Left renal pelvis (tissue), 4 donors: ENCODE data around the gene FOSL1. TPM values are rescaled to one million over a fixed set of nuclear protein-coding genes. Genes with fewer than 3 reads are reported as not detected.
A peak's percentile ranks its signal among the peaks of the same experiment; 100 is the strongest.

ENCODE experiments used
- DNase-seq, 4 donors: peaks; one replicate each; pipeline ENCODE4 v3.0.0-alpha.2; 2013; ENCODE audit warnings: low read depth in 4 of 4, low spot score in 3 of 4
- polyA plus RNA-seq, 4 donors: library from polyadenylated mRNA; unstranded; fragments of 120-200 nt; gene quantifications; one replicate each; pipeline ENCODE4 v1.2.1, GENCODE V29; 2013; ENCODE audit not compliant: insufficient read length in 4 of 4

Gene FOSL1
- polyA plus RNA-seq, 4 donors: 0.23 to 0.30 TPM; not detected in 2

DNA sequence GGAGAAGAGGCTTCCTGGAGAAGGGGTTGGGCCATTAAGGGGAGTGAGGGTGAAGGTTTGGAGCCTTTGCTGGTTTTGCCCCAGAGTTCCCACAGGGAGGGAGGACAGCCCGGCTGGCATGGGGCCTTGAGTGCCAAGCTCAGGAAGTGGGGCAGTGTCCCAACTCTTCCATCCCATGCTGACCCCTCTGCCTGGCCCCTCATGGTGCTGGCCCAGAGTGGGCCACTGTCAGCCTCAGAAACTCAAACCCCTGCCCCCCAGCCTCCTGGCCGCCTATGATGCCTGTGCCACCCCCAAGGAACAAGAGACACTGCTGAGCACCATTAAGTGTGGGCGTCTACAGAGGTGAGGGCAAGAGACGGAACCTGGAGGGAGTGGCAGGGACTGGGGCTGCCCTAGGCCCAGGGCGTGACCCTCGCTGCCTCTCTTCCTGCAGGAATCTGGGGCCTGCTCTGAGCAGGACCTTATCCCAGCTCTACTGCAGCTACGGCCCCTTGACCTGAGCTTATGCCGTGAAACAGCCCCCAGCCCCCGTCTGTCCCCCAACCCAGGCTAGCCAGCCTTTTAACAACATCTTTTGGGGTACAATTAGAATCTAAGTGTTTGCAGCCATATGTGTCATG is 34.5 kb downstream of the FOSL1 start:
- DNase-seq: no peak

DNA sequence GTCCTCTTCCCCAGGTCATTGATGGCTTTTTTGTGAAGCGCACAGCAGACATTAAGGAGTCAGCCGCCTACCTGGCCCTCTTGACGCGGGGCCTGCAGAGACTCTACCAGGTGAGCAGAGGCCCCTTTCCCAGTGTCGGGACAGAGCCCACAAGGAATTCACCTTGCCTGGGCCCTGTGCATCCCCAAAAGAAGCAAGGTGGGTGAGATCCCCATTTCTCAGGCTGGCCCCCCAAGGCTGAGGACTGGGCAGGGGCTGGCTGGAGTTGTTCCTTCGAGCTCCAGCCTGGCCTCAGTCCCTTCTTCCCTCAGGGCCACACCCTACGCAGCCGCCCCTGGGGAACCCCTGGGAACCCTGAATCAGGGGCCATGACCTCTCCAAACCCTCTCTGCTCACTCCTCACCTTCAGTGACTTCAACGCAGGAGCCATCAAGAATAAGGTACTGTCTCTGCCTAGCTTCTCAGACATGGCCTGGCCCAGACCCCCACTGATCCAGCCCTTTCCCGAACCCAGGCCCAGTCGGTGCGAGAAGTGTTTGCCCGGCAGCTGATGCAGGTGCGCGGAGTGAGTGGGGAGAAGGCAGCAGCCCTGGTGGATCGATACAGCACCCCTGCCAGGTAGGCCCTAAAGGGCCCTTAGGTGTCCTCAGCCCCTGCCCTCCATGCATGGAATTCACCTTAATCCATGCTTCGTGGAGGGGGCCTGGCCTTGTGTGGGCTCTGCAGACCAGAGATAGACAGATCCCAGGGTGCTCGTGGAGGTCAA is 35.3 kb downstream of the FOSL1 start:
- DNase-seq: no peak

DNA sequence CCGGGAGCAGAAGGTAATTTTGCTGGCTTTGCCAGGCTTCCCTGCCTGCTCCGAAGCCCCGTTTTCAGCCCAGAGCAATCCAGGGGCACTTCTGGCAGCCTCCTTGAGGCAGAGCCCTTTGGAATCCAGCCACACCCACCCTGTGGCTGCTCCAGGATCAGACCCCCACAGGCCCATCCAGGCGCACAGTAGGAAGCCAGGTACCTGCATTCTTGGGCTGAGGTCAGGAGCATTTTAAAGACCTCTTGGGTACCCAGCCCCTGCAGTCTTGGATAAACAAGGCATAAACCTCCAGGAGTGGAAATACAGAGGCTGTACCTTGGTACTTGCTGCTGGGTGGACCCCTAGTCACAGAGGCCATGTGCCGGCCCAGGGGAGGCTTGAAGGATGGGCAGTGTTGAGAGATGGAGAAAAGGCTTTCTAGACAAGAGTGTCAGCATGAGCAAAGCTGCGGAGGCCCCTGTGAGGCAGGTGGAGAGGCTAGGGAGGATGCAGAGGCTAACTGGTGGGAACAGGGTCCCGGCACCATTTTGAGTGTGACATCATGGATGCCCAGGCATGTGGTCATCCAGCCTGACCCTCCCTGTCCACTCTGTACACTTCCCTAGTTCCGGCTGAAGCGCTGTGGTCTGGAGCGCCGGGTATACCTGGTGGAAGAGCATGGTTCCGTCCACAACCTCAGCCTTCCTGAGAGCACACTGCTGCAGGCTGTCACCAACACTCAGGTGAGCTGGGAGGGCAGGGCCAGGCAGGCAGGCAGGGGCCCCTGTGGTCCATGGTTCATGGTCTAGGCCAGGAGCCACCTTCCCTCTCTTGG is 36.1 kb downstream of the FOSL1 start:
- no peak for DNase-seq

DNA sequence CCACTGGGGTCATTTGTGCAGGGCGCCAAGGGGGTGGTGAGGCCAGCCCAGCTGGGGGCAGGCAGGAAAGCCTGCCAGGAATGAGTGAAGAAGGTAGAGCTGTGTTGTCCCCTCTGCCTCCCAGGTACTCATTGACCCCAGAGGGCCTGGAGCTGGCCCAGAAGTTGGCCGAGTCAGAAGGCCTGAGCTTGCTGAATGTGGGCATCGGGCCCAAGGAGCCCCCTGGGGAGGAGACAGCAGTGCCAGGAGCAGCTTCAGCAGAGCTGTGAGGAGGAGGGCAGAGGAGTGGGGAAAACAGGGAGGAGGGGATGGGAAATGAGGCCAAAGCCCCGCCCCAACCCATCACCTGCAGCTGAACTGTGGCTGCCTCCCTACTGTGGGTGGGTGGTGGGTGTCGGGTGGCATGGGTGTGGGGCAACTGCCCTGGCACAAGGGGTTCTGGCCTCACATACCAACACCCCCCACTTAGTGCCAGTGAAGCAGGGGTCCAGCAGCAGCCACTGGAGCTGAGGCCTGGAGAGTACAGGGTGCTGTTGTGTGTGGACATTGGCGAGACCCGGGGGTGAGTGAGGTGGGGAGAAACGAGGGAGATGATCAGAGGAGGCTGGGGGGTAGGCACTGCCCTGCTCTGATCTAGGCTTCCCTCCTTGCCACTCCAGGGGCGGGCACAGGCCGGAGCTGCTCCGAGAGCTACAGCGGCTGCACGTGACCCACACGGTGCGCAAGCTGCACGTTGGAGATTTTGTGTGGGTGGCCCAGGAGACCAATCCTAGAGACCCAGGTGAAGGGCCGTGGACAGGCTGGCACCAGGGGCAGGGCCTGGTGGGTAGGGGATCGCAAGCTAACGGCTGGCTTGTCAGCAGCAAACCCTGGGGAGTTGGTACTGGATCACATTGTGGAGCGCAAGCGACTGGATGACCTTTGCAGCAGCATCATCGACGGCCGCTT is 37.0 kb downstream of the FOSL1 start:
- DNase-seq: no peak

DNA sequence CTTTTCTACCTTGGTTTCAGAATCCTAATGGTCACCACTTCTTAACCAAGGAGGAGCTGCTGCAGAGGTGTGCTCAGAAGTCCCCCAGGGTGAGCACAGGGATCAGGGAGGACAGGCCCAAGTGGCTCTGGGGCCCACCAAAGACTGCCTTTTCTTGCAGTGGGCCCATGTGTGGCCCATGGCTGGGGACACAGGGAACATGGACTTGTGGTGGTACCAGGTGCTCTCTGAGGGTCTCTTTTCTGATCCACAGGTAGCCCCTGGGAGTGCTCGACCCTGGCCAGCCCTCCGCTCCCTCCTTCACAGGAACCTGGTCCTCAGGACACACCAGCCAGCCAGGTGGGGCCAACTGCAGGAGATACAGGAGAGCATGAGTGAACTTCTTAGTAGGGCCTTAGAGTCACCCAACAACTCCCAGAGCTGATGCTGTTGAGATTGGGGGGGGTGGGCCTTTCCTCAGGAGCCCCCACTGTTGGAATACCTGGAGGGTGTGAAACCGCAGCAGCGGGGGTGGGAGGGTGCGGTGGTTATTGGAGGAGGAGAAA is 37.9 kb downstream of the FOSL1 start:
- DNase-seq: no peak

DNA sequence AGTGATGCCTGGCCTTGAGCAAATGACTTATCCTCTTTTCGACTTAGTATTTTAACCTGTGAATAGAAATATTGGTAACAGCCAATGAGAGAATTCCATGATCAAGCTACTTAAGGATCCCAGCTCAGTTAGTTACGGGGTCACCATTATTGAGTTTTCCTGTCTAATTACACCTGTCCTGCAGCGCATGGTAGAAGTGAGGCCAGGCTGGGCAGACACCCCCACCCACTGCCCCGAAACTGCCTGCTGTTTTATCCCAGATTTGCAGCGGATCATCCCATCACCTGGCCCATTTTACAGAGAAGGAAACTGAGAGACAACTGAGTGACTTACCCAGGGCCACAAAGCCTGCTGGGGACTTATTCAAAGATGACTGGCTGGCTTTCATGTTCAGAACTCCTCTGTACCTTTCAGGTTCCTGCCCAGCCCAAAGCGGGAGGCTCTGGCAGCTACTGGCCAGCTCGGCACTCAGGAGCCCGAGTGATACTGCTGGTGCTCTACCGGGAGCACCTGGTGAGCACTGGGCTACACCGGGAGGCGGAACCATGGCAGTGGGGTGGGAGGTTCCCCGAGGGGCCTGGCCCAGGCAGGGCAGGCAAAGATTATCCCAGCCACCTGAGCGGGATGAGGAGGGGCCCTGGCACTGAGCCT is 38.5 kb downstream of the FOSL1 start:
- no peak for DNase-seq

DNA sequence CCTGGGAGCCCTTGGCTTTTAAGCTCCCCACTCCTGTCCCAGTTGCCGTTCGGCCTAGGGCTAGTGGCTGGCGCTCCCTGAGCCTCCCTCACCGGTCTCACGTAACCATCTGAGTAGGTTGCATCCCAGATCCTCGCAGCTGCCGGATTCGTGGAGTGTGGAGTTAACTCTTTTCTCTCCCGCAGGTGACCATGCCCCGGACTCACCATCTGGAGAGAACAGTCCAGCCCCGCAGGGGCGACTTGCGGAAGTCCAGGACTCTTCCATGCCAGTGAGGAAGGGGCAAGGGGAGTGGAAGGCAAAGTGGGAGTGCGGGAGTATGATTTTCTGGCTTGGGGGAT is 39.1 kb downstream of the FOSL1 start:
- no peak for DNase-seq

DNA sequence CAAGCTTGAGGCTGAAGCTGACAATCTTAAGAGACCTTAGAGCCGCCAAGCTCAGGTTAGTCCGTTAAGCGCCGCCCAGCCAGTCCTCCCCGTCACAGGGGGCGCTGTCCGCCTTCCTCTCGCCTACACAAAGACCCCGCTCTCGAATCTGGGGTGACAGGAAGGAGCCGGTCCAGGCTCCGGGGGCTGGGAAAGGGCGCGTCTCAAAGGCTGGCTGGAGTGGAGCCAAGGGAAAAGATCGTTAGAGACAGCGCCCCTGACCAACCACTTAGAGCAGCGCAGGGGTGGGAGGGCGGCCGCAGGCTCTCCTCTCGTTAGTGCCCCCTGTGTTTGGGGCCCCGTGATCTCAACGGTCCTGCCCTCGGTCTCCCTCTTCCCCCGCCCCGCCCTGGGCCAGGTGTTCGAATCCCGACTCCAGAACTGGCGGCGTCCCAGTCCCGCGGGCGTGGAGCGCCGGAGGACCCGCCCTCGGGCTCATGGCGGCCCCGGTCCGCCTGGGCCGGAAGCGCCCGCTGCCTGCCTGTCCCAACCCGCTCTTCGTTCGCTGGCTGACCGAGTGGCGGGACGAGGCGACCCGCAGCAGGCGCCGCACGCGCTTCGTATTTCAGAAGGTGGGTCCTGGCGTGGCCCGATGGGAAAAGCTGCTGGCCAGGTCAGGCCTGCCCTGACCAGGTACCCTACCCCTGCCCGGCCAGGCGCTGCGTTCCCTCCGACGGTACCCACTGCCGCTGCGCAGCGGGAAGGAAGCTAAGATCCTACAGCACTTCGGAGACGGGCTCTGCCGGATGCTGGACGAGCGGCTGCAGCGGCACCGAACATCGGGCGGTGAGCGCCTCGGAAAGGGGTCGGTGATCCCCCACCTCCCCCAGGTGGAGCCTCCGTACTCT is 39.7 kb downstream of the FOSL1 start, which contains the start of gene MUS81:
Gene MUS81 (plus strand): TSS at position 156 of the 887 bp plus-strand sequence. CDS start 321 bp downstream, at position 477.
- DNase-seq: peak; percentile 87 to 96 (median 92)

DNA sequence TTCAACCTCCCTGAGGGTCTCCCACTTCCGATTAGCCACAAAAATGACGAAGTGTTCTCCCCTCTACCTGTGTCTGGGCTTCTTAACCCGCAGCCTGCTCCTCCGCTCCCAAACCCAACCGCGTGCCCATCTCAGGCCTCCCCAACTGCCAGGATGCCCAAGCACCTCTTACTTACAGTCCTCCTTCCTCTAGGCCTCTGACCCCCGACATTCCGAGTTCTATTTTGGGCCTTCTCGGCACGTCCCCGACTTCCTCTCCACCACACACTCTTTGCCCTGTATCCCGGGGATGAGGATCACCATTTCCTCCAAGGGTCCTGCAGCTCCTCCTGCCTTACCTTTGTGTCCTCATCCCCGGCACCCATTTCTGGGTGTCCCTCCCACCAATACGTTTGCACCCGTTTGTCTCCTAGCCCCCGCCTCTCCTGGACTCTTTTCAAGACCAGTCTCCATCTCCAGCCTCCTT is 40.3 kb downstream of the FOSL1 start:
- DNase-seq: no peak

DNA sequence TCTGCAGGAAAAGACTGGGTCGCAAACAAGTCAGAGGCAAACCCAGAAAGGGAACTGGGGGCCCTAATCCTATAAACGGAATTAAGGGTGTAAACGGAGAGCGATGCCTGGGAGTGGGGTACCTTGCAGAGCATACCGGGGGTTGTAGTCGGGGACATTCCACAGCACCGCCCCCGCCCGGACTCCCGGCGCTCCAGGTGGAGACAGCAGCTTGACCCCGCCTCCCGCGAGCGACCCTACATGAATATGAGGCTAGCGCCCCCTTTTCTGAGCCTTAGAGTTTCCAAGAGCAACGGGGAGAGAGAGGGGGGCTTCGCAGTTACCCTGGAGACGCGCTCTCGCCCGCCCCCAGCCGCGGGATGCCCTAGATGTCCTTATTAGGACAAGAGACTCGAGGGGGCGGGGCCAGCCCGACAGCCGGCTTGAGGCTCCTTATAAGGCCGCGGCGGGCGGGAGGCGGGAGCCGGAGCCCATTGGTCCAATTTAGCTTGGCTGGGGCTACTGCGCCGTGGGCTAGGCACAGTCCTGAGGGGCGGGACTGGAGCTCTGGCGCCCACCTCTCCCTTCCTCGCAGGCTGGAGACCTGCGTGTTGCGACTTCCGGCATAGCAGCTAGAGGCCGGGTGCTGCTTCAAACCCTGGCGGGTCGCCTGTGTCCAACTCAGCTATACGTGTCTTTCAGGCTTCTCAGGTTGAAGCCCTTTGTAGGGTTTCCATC is 40.9 kb downstream of the FOSL1 start:
- peak; percentile 90 to 96 (median 95) for DNase-seq

DNA sequence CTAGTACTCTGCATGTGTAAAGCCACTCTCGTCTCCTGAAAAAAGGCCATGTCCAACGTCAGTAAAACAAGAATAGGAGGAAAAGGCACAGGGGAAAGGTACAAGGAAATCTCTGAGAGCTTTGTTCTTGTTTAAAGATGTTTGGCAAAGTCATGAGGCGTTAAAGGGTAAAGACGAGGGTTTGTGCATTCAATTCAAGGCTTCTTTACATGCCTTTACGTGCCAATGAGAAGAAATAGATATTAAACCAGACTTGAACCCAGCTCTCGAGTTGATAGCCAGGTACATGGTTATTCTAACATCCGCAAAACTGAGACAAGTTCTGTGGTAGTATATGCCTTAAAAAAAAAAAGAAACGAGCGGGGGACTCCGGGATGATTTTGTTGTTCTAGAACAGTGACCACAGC is 41.5 kb downstream of the FOSL1 start:
- DNase-seq: no peak

DNA sequence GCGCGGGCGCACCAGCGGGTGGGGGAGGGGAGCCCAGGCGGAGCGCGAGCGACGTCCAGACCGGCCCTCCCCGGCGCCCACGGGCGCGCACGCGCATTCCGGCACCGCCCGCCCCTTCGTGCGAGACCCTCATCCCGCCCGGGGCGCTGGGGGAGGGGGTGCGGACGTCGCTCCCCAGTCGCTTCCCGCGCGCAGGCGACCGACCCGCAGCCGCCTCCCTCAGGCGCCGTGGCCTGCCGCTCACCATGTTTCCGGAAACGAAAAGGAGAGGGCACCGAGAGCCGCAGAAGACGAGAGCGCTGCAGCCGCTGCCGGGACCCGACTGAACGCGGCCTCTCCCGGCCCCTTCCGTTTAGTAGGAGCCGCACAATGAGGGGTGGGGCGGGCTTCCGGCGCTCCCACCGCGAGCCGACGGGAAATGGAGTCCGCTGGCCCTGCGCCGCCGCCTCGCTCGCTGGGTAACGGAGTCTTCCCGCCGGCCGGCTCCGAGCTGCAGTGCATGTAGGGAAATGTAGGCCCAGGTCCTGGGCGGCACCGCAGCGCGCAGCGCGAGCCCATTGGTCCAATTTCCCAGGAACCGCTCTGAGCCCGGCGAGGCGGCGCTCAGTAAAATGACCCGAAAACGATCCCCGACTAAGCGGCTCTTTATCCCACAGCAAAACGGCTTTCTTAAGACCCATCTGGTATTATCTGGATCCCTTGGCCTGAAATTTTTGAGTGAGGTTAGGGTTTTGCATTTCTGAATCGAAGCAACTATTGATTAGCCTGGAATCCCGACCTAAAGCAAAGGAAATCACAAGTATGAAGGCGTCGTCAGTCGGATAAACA is 42.1 kb downstream of the FOSL1 start, which contains the start of gene CFL1:
Gene CFL1 (minus strand): TSS at position 328 of the 828 bp plus-strand sequence. CDS start 81 bp downstream, at position 247.
- peak; percentile 87 to 92 (median 92) for DNase-seq

DNA sequence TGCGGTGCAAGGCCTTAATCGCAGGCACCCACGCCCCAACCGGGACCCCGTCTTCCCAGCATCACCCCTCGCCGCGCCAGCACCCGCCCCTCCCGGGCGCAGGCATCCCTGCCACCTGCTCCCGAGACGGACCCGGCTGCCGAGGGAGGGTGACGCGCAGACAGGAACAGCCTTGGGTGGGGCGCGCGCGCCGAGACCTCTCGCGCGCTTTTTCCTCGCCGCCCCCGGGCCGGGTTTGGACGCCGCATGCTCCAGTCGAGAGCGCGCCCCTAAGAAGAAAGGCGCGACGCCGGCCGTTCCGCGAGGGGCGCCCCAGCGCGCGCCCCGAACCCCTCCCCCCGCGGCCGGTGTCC is 42.7 kb downstream of the FOSL1 start:
- no peak for DNase-seq

DNA sequence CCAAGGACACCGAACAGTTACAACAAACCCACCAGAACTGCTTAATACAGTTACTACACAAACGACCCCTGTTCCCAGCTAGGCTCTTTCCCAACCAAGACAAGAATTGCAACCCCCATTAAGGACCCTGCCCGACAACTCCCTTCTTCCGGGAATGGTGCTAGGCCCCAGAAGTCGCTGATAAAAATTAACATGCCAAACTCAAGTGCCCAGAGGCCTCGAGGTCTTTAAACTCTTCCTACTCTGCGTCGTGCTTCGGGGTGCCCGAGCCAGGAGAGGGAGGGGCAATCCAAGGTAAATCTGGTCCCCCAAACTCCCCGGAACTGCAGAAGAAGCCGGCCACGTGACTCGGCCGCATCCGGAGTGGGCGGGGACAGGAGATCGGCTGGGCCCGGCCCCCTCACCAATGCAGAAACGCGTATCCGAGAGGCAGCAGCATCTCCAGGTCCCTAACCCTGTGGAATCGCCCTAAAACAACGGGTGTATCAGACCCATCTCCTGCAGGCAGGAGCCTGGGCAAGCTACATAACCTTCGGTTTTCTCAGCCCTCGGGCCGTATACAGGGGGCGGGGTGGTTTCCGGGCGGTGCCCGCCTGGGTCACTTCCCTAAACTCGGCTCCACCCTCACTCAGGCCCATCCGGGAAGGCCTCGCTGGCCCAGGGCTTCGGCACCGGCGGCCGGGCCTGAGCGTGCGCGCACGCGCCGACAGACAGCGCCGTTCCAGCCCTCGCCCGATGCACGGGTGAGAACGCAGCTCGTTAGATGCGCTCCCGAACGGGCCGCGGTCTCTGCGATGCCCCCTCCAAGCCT is 43.3 kb downstream of the FOSL1 start:
- DNase-seq: peak in 1 of 4 donors; percentile 27

DNA sequence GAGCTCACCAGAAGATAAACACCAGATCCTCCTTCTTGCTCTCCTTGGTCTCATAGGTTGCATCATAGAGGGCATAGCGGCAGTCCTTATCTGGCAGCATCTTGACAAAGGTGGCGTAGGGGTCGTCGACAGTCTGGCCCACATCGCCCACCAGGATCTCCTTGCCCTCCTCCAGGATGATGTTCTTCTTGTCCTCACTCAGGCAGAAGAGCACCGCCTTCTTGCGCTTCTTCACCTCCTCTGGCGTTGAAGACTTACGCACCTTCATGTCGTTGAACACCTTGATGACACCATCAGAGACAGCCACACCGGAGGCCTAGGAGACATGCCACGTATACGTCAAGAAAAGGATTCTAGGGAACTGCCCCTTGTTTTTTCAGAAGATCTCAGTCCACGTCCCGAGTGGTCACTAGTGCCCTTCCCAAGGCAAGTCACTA is 44.2 kb downstream of the FOSL1 start:
- DNase-seq: no peak
